Measurements from ENCODE around the gene SAMD7.

The SAMD7 gene

GRCh38 chr3:169907476-169907875 lies 3.9 kb upstream of the SAMD7 start:
- DNase-seq (ENCODE audit: low spot score), result no peak
- no peak for FAIRE-seq

- DNase-seq (ENCODE audit: low spot score) (no peak), FAIRE-seq (no peak)
These were observed 3.4 kb upstream of the SAMD7 start for GRCh38 chr3:169907944-169908343.

- FAIRE-seq (no peak), DNase-seq (ENCODE audit: low spot score) (no peak)
These were observed 2.0 kb downstream of the SAMD7 start for GRCh38 chr3:169913323-169913722.

GRCh38 chr3:169914321-169914720 lies 2.9 kb downstream of the SAMD7 start:
- peak; percentile 6 for DNase-seq (ENCODE audit: low spot score)
- no peak for FAIRE-seq

GRCh38 chr3:169923189-169923588 lies 11.8 kb downstream of the SAMD7 start:
- FAIRE-seq, result no peak
- DNase-seq (ENCODE audit: low spot score), result no peak

DNA sequence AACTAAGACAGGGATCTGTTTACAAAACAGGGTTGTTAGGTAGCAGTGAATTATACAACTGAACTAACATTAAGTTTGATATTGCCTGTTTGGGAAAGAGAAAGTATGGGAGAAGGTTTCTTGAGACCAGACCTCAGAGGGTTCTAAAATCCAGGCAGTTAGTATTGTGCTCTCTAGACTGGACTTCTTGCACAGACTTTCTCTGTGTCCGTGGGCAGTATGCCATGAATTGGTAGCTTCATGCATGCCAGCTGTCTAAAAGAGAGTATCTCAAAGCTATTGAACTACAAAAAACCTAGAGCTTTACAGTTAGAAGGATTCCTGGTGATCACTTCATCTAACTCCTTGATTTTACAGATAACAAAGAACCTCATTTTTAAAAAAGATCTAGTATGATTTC lies 12.5 kb downstream of the SAMD7 start:
- DNase-seq (ENCODE audit: low spot score) (no peak), FAIRE-seq (no peak)

DNA sequence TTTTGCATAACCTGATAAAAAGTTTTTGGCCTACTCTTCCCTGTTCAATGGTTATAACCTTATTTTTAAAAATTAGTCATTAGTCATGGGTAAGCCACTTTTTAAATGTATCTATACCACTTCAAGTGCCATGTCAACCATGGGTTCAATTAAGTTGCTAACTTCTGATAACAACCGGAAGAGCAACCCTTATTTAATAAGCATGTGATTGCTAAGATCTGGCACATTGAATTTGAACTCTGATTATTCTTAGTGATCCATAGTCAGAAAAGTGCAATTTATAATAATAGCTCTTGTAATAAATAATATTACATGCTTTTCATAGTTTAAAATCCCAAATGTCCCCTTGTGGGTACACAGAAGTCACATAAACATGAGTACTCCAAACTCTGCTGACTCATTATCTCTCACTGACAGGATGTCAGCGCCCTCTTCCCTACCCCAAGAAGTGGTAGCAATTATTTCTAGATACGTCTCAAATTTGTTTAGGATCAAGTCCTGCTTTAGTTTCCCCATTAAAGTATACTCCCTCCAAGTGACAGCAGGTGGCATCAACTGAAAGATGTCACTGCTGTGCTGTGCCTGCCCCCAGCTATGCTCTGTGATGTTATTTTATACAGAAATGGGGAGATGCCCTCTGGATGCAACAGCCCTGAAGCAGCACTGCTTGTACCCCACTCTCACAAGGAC lies 18.6 kb downstream of the SAMD7 start:
- FAIRE-seq (no peak), DNase-seq (ENCODE audit: low spot score) (no peak)

DNA sequence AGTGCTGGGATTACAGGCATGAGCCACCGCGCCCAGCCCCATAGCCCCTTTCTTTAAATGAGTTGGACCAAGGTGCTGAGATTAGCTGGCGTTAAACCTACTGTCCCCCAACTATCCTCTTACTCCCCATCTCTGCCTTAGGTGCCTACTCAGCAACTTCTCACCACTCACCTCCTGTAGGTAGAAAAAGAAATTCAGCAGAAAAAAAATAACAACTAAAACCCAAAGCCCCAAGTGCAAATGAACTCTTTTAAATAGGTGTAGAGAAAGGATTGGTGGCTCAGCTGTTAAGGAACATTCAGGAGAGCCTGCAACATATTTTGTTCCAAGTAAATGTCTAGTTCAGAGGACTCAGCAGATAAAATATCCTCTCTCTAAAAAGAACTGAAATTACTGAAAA lies 19.5 kb downstream of the SAMD7 start:
- FAIRE-seq (no peak), DNase-seq (ENCODE audit: low spot score) (no peak)

GRCh38 chr3:169931747-169932520 lies 20.6 kb downstream of the SAMD7 start:
- FAIRE-seq, result no peak
- DNase-seq (ENCODE audit: low spot score), result no peak

DNA sequence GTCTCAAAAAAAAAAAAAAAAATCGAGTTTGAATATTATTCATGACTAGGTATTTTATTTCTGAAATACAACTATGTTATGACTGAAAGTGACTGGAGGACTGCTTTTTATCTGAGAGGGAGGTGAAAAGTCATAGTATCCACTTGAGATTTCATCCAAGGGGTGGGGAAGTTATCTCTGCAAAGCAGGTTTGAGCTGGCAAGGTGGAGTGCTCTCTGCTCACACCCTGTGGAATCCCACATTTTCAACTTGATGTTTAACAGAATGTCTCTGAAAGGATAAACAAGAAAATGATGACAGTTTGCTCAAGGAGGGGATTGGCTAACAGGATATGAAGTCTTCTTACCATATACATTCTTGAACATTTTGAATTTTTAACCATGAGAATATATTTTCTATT lies 27.9 kb downstream of the SAMD7 start:
- FAIRE-seq (no peak), DNase-seq (ENCODE audit: low spot score) (no peak)

- no peak for FAIRE-seq
- DNase-seq (ENCODE audit: low spot score), result no peak
These were observed 28.4 kb downstream of the SAMD7 start for GRCh38 chr3:169939751-169940150.

GRCh38 chr3:169940470-169941181 lies 29.3 kb downstream of the SAMD7 start:
- FAIRE-seq, result no peak
- no peak for DNase-seq (ENCODE audit: low spot score)

DNA sequence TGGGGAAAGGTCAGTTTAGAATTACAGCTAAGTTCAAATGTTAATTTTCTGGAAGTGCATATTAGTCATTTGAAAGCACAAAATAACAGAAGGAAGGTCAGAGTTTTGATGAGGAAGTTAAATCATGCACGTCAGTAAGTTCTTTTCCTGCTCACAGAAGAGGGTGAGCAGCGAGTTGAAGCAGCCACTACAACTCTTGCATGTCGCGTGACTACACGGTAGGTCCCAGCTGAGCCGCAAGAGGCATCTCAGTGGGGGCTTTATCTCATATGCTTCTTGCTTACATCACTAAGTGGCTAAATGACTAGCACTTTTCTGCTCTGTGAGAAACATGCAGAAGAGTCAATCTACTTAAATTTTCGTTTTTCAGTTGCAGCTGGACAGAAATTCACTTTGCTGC lies 33.9 kb downstream of the SAMD7 start:
- DNase-seq (ENCODE audit: low spot score), result no peak
- FAIRE-seq, result no peak

DNA sequence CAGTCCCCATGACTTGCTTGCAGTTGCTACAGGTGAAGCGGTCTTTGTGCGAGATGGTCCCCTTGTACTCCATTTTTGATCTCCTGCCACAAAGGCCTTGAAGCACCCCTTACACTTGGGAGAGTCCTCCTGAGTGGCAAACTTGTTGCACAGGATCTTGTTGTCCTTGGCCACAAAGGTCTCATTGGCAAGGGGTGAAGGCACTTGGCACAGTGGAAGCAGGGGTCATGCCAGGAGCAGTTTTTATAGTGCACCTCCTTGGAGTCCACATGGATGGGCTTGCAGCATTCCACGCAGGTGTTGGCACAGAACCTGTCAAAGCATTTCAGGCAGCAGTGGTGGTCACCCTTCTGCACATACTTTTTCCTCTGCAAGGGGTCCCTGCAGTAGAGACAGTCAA lies 35.0 kb downstream of the SAMD7 start:
- DNase-seq (ENCODE audit: low spot score) (no peak), FAIRE-seq (no peak)

- FAIRE-seq (no peak), DNase-seq (ENCODE audit: low spot score) (no peak)
These were observed 37.4 kb downstream of the SAMD7 start for GRCh38 chr3:169948559-169949448.

GRCh38 chr3:169952045-169952444 lies 40.7 kb downstream of the SAMD7 start:
- no peak for DNase-seq (ENCODE audit: low spot score)
- FAIRE-seq, result no peak

DNA sequence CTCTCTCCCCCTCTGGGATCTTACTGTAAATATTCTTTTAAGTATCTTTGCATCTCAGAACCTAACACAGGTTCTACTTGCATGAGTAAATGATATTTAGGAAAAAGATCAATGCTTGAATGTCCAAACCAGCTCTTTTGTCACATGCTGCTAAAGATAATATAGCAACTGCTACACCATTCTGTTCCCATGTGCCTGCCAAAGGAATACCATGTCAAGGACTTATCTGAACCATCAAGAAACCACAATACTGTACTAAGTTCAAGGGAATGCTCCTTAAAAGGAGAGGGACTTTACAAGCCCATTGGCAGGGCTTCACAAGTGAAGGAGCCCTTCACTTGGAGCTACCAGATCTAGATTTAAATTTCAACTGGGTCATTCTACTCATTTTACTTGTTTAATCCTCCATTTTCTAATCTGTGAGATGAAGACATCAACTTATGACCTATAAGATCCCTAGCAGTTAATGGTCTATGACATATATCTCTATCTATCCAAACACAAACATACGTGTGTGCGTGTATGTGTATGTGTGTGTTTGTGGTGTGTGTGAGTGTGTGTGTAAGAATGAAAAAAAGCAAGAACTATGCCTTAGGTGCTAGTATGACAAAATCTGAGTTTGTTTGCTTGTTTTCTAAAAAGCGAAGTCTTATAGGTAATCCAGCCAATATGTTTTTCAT lies 42.2 kb downstream of the SAMD7 start:
- no peak for FAIRE-seq
- DNase-seq (ENCODE audit: low spot score), result no peak

GRCh38 chr3:169954142-169954756 lies 42.9 kb downstream of the SAMD7 start:
- FAIRE-seq (no peak), DNase-seq (ENCODE audit: low spot score) (no peak)

- FAIRE-seq (no peak), DNase-seq (ENCODE audit: low spot score) (no peak)
These were observed 44.0 kb downstream of the SAMD7 start for GRCh38 chr3:169955406-169955805.

DNA sequence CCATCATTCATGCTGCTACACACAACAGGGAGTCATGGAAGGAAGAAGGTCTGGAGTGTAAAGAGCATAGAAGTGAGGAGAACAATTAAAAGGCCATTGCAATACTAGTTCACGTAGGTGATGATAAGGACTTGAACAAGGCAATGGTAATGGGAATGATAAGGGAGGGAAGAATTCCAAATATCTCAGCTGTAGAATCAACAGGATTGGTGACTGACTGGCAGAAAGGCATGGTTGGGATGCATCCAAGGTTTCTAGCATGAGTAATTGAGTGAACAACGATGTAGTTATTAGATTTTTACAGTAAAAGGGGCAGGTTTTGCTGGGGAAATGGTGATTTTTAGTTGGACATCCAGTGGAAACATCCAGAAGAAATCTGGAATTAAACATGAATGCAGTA lies 52.8 kb downstream of the SAMD7 start:
- FAIRE-seq (no peak), DNase-seq (ENCODE audit: low spot score) (peak; percentile 6)
